SW480 (cell line): Measurements from ENCODE around the gene URB1.
A peak's percentile ranks its signal among the peaks of the same experiment; 100 is the strongest.
"Not testable (repeated sequence)": the region's sequence is repeated elsewhere in the genome, so short reads cannot be mapped to it uniquely, and the experiment has no call there.

Source experiments
- DNase-seq: peaks from one replicate; pipeline ENCODE4 v3.0.0-alpha.2; 2016; ENCODE audit warnings: low spot score

The URB1 gene

GRCh38 chr21:32285476-32285875 is 107.3 kb downstream of the URB1 start:
- DNase-seq: no peak

GRCh38 chr21:32282992-32283391 is 109.8 kb downstream of the URB1 start:
- no peak for DNase-seq

GRCh38 chr21:32281531-32281930 is 111.3 kb downstream of the URB1 start:
- DNase-seq: no peak

GRCh38 chr21:32279377-32279680 is 113.5 kb downstream of the URB1 start:
- no peak for DNase-seq

GRCh38 chr21:32278518-32279376 is 114.1 kb downstream of the URB1 start, which contains the start of gene MIS18A:
TSS of gene MIS18A (minus strand) at chr21:32279049. CDS start at chr21:32279014, 35 bp downstream.
- peak; percentile 91 for DNase-seq

- DNase-seq: peak; percentile 39
Measured at GRCh38 chr21:32278103-32278502, 114.7 kb downstream of the URB1 start.

- DNase-seq: no peak
Measured at GRCh38 chr21:32276671-32277070, 116.1 kb downstream of the URB1 start.

GRCh38 chr21:32270748-32271147 is 122.1 kb downstream of the URB1 start:
- no peak for DNase-seq

GRCh38 chr21:32265321-32265720 is 127.5 kb downstream of the URB1 start:
- not testable (repeated sequence) for DNase-seq

GRCh38 chr21:32261929-32262328 is 130.9 kb downstream of the URB1 start:
- no peak for DNase-seq
